Esophagus muscularis mucosa (tissue), 4 donors: Measurements from ENCODE around the gene ZNF14. TPM values are rescaled to one million over a fixed set of nuclear protein-coding genes. Genes with fewer than 3 reads are reported as not detected.

Source experiments
- DNase-seq: peaks from one replicate; pipeline ENCODE4 v3.0.0-alpha.2; 2017; ENCODE audit errors: extremely low spot score
- H3K27ac ChIP-seq, 4 donors: fragments of 200-600 bp; sonication (generic); replicated peaks in 1 of 4; 1 replicate in 3 of 4; 2 replicates in 1 of 4; pipeline ENCODE4 v1.5.1; 2016 to 2019; ENCODE audit warnings: mild to moderate bottlenecking in 1 of 4
- H3K27me3 ChIP-seq, 4 donors: fragments of 200-600 bp; sonication (generic); one replicate each; pipeline versions ENCODE4 v1.5.1 to v1.6.0; 2016 to 2019
- H3K36me3 ChIP-seq, 4 donors: fragments of 200-600 bp; sonication (generic); one replicate each; pipeline ENCODE4 v1.5.1; 2016 to 2019
- H3K4me1 ChIP-seq, 4 donors: fragments of 200-600 bp; sonication (generic); one replicate each; pipeline ENCODE4 v1.5.1; 2016 to 2019
- H3K4me3 ChIP-seq, 4 donors: fragments of 200-600 bp; sonication (generic); 1 replicate in 2 of 4; 2 replicates in 2 of 4; pipeline ENCODE4 v1.5.1; 2016 to 2019; ENCODE audit warnings: mild to moderate bottlenecking in 4 of 4, moderate library complexity in 1 of 4
- H3K9me3 ChIP-seq, 4 donors: fragments of 200-600 bp; sonication (generic); 1 replicate in 3 of 4; 2 replicates in 1 of 4; pipeline ENCODE4 v1.5.1; 2016 to 2019
- CTCF ChIP-seq, 3 experiments: fragments of 200-600 bp in 2 of 3; fragments of 450-650 bp in 1 of 3; sonication (generic) in 2 of 3; IDR thresholded peaks; one replicate each; pipeline ENCODE4 v1.5.1; 2017 to 2019; ENCODE audit warnings: antibody characterized with exemption in 3 of 3, mild to moderate bottlenecking in 2 of 3, moderate library complexity in 1 of 3
- EP300 ChIP-seq: sonication (generic); formaldehyde crosslinking; IDR thresholded peaks from one replicate; pipeline ENCODE4 v1.6.1; 2017; ENCODE audit warnings: antibody characterized with exemption
- POLR2A ChIP-seq: fragments of 450-650 bp; IDR thresholded peaks from one replicate; pipeline ENCODE4 v1.6.1; 2017; ENCODE audit warnings: antibody characterized with exemption, moderate library complexity, mild to moderate bottlenecking, low read depth
- POLR2AphosphoS5 ChIP-seq, 2 donors: sonication (generic); formaldehyde crosslinking; IDR thresholded peaks; one replicate each; pipeline ENCODE4 v1.6.1; 2017; ENCODE audit warnings: antibody characterized with exemption in 2 of 2
- WGBS: methylation state at CpG from one replicate; pipeline ENCODE4 v1.1.5; 2018; 5-methylcytosine and 5-hydroxymethylcytosine counted together
- intact Hi-C: fragments of 100-400 bp; cut with DNase I; formaldehyde crosslinking; loops from one replicate; pipeline ENCODE4 v1.15.1; 2023
- total RNA-seq, 4 donors: library from RNA; depleted of rRNA; stranded (reverse); fragments of >200 nt; gene quantifications; one replicate each; pipeline versions ENCODE4 v1.1.0 to v1.2.1, GENCODE V29; 2016

ZNF14 gene
- total RNA-seq, 4 donors from 2014 or later, result 5.1 to 7.9 (median 6.2) TPM

- H3K27ac ChIP-seq, result no peak overlapping the region
- intact Hi-C loops, result no loop called here
- no peak overlapping the region for H3K4me3 ChIP-seq
- DNase-seq, result no peak
- TF ChIP-seq POLR2A (no peak), POLR2AphosphoS5 (IDR thresholded peaks at IDR 0.05) (no peak), EP300 (no peak)
- peaks cover 0 to 14% (median 0%) of the 10 kb centered on the region in 4 donors for H3K27me3 ChIP-seq
- 95% methylated on average over 8 of the region's 8 CpGs for WGBS
- H3K4me1 ChIP-seq, result peaks cover 0 to 9% (median 2%) of the 10 kb centered on the region in 4 donors
- H3K9me3 ChIP-seq, result no peaks in the 10 kb centered on the region
- no peaks in the 10 kb centered on the region for H3K36me3 ChIP-seq
Observed at GRCh38 chr19:19737559-19738332, 4.8 kb upstream of the ZNF14 start.

DNA sequence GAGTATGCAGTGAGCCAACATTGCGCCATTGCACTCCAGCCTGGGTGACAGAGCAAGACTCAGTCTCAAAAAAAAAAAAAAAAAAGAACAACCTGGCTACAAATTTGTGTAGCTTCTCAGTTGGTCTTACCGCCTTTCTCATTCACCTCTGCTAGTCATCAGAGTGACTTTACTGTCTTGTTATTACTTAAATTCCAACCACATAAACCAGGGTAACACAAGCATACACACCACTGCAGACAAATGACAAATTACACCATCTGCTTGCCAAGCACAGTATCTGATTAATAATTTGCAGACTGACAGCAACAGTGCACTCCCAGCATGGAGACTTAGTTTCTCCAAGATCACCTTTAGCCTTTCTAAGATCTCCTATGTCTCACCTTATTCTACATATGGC is 11.0 kb downstream of the ZNF14 start:
- H3K36me3 ChIP-seq, result peaks cover 4 to 15% (median 13%) of the 10 kb centered on the region in 4 donors
- whole genome bisulfite sequencing, result 98% methylated on average over 2 of the region's 2 CpGs
- peaks cover 17 to 80% (median 66%) of the 10 kb centered on the region in 4 donors for H3K9me3 ChIP-seq
- intact Hi-C loops, result no loop called here
- no peak overlapping the region for H3K27ac ChIP-seq
- no peaks in the 10 kb centered on the region for H3K4me1 ChIP-seq
- no peak for DNase-seq
- H3K4me3 ChIP-seq, result no peak overlapping the region
- no peaks in the 10 kb centered on the region for H3K27me3 ChIP-seq
- TF ChIP-seq POLR2AphosphoS5 (IDR thresholded peaks at IDR 0.05), result no peak
- TF ChIP-seq CTCF (IDR thresholded peaks at IDR 0.05), result no peak
- no peak for TF ChIP-seq EP300
- TF ChIP-seq POLR2A, result no peak

GRCh38 chr19:19719798-19720197 is 13.1 kb downstream of the ZNF14 start:
- Histone ChIP-seq H3K27ac (no peak overlapping the region), H3K4me1 (no peaks in the 10 kb centered on the region), H3K36me3 (peaks cover 6 to 33% (median 19%) of the 10 kb centered on the region in 4 donors), H3K27me3 (no peaks in the 10 kb centered on the region), H3K9me3 (peaks cover 26 to 86% (median 81%) of the 10 kb centered on the region in 4 donors), H3K4me3 (no peak overlapping the region)
- no peak for TF ChIP-seq POLR2A
- no peak for TF ChIP-seq EP300
- TF ChIP-seq CTCF (IDR thresholded peaks at IDR 0.05), result no peak
- no peak for TF ChIP-seq POLR2AphosphoS5 (IDR thresholded peaks at IDR 0.05)
- WGBS, result 98% methylated on average over 2 of the region's 2 CpGs
- intact Hi-C loops, result no loop called here
- DNase-seq, result no peak

GRCh38 chr19:19711934-19712828 is 20.7 kb downstream of the ZNF14 start:
- H3K27ac ChIP-seq, result no peak overlapping the region
- no peaks in the 10 kb centered on the region for H3K27me3 ChIP-seq
- DNase-seq, result no peak
- peaks cover 46 to 100% (median 100%) of the 10 kb centered on the region in 4 donors for H3K9me3 ChIP-seq
- 98% methylated on average over 10 of the region's 10 CpGs for WGBS
- TF ChIP-seq EP300, result no peak
- TF ChIP-seq CTCF (IDR thresholded peaks at IDR 0.05), result no peak
- no peak for TF ChIP-seq POLR2A
- TF ChIP-seq POLR2AphosphoS5 (IDR thresholded peaks at IDR 0.05), result no peak
- no peaks in the 10 kb centered on the region for H3K4me1 ChIP-seq
- peaks cover 39 to 75% (median 58%) of the 10 kb centered on the region in 4 donors for H3K36me3 ChIP-seq
- intact Hi-C loops, result no loop called here
- no peak overlapping the region for H3K4me3 ChIP-seq

DNA sequence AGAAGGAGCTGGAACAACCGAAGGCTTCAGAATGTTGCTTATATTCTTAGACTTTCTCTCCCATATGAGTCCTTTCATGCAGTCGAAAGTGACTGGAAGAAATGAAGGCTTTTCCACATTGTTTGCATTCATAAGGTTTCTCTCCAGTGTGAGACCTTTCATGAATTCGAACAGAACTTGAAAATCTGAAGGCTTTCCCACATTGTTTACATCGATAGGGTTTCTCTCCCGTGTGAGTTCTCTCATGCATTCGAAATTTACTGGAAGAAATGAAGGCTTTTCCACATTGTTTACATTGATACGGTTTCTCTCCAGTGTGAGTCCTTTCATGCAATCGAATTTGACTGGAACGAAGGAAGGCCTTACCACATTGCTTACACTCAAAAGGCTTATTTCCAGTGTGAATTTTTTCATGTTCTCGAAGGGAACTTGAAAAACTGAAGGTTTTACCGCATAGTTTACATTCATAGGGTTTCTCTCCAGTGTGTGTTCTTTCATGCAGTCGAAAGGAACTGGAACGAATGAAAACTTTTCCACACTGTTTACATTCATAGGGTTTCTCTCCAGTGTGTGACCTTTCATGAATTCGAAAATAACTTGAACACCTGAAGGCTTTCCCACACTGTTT is 21.5 kb downstream of the ZNF14 start:
- Histone ChIP-seq H3K4me1 (no peaks in the 10 kb centered on the region), H3K27ac (no peak overlapping the region), H3K9me3 (peaks cover 38 to 100% (median 99%) of the 10 kb centered on the region in 4 donors), H3K36me3 (peaks cover 38 to 68% (median 52%) of the 10 kb centered on the region in 4 donors), H3K27me3 (no peaks in the 10 kb centered on the region), H3K4me3 (no peak overlapping the region)
- no peak for DNase-seq
- intact Hi-C loops, result no loop called here
- TF ChIP-seq CTCF (IDR thresholded peaks at IDR 0.05) (no peak), EP300 (no peak), POLR2AphosphoS5 (IDR thresholded peaks at IDR 0.05) (no peak), POLR2A (no peak)
- 98% methylated on average over 14 of the region's 14 CpGs for WGBS
